NT2/D1 (cell line): Measurements from ENCODE around the gene PTPN22.

Source experiments
- SUZ12 ChIP-seq: IDR thresholded peaks from 2 replicates; pipeline ENCODE4 v1.6.1; 2011; ENCODE audit not compliant: insufficient read length, insufficient read depth; ENCODE audit errors: extremely low read depth
- ZNF274 ChIP-seq: IDR thresholded peaks from 2 replicates; pipeline ENCODE4 v1.6.1; 2011; ENCODE audit warnings: mild to moderate bottlenecking, low read depth, low read length

DNA sequence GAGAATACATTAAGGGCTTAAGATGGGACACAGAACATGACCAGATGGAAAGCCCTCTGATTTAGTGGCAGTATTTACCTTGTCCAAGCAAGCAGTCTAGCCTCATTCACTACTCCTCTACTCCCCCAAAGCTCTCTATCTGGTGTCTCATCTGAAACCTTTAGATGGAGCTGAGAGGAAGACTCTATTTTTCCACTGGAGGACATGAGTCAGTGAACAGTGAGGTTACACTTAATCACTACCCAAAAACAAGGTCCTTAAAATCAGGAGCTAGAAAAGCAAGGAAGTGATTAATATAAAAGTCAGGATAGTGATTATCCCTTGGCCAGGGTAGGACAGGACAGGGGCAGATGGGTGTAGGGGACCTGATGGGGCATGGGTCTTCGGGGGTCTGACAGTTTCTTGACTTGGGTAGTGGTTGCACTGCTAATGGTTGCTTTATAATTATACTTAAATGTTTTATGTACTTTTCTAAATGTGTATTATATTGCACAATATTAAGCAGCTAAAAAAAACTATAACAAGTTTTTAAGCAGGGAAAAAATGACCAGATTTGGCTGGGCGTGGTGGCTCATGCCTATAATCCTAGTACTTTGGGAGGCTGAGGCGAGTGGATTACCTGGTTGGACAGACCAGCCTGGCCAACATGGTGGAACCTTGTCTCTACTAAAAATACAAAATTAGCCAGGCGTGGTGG is 3.0 kb downstream of the PTPN22 start:
- TF ChIP-seq SUZ12 (no peak), ZNF274 (no peak)
